HepG2 (cell line): ENCODE results near the gene RGS10. TPM values are rescaled to one million over a fixed set of nuclear protein-coding genes. Genes with fewer than 3 reads are reported as not detected.

Experiments
- GABPA ChIP-seq, 2 experiments: IDR thresholded peaks; 2 replicates each; pipeline ENCODE4 v1.6.1; 2011 to 2016; ENCODE audit warnings: low read depth in 2 of 2, low read length in 1 of 2, missing biosample characterization in 1 of 2, missing genetic modification characterization in 1 of 2
- HOXA5 ChIP-seq: sonication (generic); formaldehyde crosslinking; IDR thresholded peaks from 2 replicates; pipeline ENCODE4 v1.4.0; 2020; ENCODE audit warnings: missing genetic modification reagents
- MAFF ChIP-seq: IDR thresholded peaks from 2 replicates; pipeline ENCODE4 v1.6.1; 2011; ENCODE audit warnings: low read depth, low read length, improper control_type of control experiment
- RARG ChIP-seq: sonication (generic); formaldehyde crosslinking; IDR thresholded peaks from 2 replicates; pipeline ENCODE4 v1.4.0; 2020; ENCODE audit warnings: low read depth, mild to moderate bottlenecking, missing genetic modification reagents
- SP1 ChIP-seq, 2 experiments: fragments of 450-650 bp in 1 of 2; sonication (generic) in 1 of 2; formaldehyde crosslinking in 1 of 2; IDR thresholded peaks; 2 replicates each; pipeline versions ENCODE4 v1.4.0 to v1.6.1; 2016 to 2020; ENCODE audit warnings: missing genetic modification reagents in 1 of 2
- TCF7 ChIP-seq: sonication (generic); IDR thresholded peaks from 2 replicates; pipeline ENCODE4 v1.6.1; 2016; ENCODE audit warnings: antibody characterized with exemption, low read depth
- THYN1 ChIP-seq: sonication (generic); formaldehyde crosslinking; IDR thresholded peaks from 2 replicates; pipeline ENCODE4 v1.8.1; 2023; ENCODE audit warnings: low read depth, mild to moderate bottlenecking, moderate library complexity, missing genetic modification reagents, borderline replicate concordance
- TSC22D2 ChIP-seq: sonication (generic); formaldehyde crosslinking; IDR thresholded peaks from 2 replicates; pipeline ENCODE4 v1.5.1; 2020; ENCODE audit warnings: missing genetic modification reagents, mild to moderate bottlenecking, borderline replicate concordance
- ZNF333 ChIP-seq: sonication (generic); formaldehyde crosslinking; IDR thresholded peaks from 2 replicates; pipeline ENCODE4 v1.4.0; 2020; ENCODE audit warnings: mild to moderate bottlenecking, missing genetic modification reagents, borderline replicate concordance
- ZNF639 ChIP-seq: conservative IDR thresholded peaks from 2 replicates; pipeline ENCODE4 v1.6.1; 2018; ENCODE audit warnings: missing genetic modification reagents
- ZNF646 ChIP-seq: sonication (generic); formaldehyde crosslinking; IDR thresholded peaks from 2 replicates; pipeline ENCODE4 v1.9.0; 2021; ENCODE audit warnings: mild to moderate bottlenecking, missing genetic modification reagents
- polyA plus RNA-seq, 8 experiments: library from polyadenylated mRNA; depleted of rRNA in 3 of 8; stranded (reverse) in 7 of 8; unstranded in 1 of 8; fragments of >200 nt; fragmentation: Illumina TruSeq in 4 of 8; extraction: Trizol in 4 of 8; gene quantifications; 2 replicates each; pipeline versions ENCODE4 v1.2.1 to v1.2.3, GENCODE V29; 2011 to 2016; ENCODE audit warnings: low read depth in 4 of 8, missing spikeins in 1 of 8, mixed read lengths in 1 of 8; ENCODE audit not compliant: insufficient read depth in 1 of 8
- total RNA-seq, 5 experiments: library from RNA; depleted of rRNA; stranded (reverse); fragments of >200 nt; fragmentation: Illumina TruSeq; extraction: Trizol; gene quantifications; 2 replicates each; pipeline ENCODE4 v1.2.3, GENCODE V29; 2016; ENCODE audit warnings: low read depth in 1 of 5

The RGS10 gene
- total and polyA plus RNA-seq, 2 of the 13 experiments (the other 11 are each of a cell fraction or from before 2014, with no cell fraction given) = 1.7 to 5.1 TPM

GRCh38 chr10:119489991-119490326, 52.6 kb downstream of the RGS10 start (continued):
- TF ChIP-seq ZNF646 (CRISPR knock-in tag) = no peak
- peak; percentile 38; the same call in 1 of the 2 replicates for TF ChIP-seq ZNF333 (CRISPR knock-in tag)
- no peak for TF ChIP-seq THYN1 (CRISPR knock-in tag)
- no peak for TF ChIP-seq HOXA5 (CRISPR knock-in tag)
- TF ChIP-seq TSC22D2 = no peak
- TF ChIP-seq TCF7 = no peak
- TF ChIP-seq SP1 (IDR thresholded peaks at IDR 0.05) = no peak
- no peak for TF ChIP-seq SP1 (CRISPR knock-in tag; IDR thresholded peaks at IDR 0.05)
- no peak for TF ChIP-seq ZNF639 (CRISPR knock-in tag)
- no peak for TF ChIP-seq GABPA (IDR thresholded peaks at IDR 0.05; ENCODE audit: low read depth, low read length)
- no peak for TF ChIP-seq GABPA (CRISPR knock-in tag; IDR thresholded peaks at IDR 0.05; ENCODE audit: low read depth)
- no peak for TF ChIP-seq RARG (CRISPR knock-in tag)
- no peak for TF ChIP-seq MAFF
